GM20000 (cell line): ENCODE data around the gene ARHGAP40.

Experiments
- DNase-seq: peaks from one replicate; pipeline ENCODE4 v3.0.0; 2012; ENCODE audit warnings: low spot score
- TF ChIP-seq, protein P1 (sequence below): IDR thresholded peaks from 2 replicates; pipeline ENCODE4 v1.5.1; 2012; ENCODE audit warnings: mild to moderate bottlenecking, control low read depth; ENCODE audit errors: extremely low read depth, missing control alignments

Gene ARHGAP40

DNA sequence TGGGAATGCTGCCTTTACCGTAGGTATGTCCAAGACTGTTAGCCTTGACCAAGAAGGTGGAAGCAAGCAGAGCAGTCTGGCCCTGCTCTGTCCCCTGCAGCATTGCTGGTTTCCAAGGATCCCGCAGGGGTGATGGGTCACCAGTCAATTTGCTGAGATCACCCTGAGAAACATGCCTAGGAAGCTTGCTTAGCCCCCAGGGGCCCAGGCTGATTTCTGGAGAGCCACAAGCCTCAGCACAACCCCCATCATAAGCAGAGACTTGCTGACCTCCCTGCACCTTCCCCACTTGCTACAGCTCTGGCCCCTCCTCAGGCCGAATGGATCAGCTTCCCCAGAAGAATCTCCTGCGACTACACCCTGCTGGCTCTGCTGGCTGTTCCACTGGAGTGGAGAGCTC lies 21.5 kb downstream of the ARHGAP40 start:
- TF ChIP-seq, protein P1, sequence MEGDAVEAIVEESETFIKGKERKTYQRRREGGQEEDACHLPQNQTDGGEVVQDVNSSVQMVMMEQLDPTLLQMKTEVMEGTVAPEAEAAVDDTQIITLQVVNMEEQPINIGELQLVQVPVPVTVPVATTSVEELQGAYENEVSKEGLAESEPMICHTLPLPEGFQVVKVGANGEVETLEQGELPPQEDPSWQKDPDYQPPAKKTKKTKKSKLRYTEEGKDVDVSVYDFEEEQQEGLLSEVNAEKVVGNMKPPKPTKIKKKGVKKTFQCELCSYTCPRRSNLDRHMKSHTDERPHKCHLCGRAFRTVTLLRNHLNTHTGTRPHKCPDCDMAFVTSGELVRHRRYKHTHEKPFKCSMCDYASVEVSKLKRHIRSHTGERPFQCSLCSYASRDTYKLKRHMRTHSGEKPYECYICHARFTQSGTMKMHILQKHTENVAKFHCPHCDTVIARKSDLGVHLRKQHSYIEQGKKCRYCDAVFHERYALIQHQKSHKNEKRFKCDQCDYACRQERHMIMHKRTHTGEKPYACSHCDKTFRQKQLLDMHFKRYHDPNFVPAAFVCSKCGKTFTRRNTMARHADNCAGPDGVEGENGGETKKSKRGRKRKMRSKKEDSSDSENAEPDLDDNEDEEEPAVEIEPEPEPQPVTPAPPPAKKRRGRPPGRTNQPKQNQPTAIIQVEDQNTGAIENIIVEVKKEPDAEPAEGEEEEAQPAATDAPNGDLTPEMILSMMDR, result no peak
- no peak for DNase-seq

DNA sequence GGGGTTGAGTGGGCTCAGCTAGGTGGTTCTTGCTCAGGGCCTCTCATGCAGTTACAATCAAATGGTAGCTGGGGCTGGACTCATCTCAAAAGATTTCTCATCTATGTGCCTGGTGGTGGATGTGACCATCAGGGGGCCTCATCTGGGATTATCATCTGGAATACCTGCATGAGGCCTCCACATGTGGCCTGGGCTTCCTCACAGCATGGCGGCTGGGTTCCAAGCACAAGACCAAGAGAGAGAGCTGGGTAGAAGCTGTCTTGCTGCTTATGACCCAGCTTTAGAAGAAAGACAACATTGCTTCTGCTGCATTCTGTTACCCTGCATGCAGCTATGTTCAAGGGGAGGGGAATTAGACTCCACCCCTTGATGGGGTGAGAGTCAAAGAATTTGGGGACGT lies 22.5 kb downstream of the ARHGAP40 start:
- no peak for DNase-seq
- TF ChIP-seq, protein P1, result no peak

DNA sequence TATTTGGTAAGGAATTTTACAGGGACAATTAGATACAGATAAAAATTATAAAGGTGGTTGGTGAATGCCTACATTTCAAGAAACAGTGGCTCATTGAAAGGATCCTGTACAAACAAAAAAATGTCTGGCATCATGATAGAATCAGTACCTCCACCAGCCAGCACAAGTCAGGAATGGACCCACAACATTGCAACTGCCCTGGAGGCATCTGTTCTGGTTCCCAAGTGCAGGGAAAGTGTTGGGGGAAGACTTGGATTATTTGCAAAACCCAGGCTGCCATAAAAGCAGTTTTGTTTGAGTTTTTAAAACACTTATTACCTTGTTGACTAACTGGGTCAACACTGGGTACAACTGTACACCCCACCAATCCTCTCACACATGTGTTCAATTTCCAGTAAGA lies 24.3 kb downstream of the ARHGAP40 start:
- DNase-seq, result no peak
- TF ChIP-seq, protein P1, result no peak

DNA sequence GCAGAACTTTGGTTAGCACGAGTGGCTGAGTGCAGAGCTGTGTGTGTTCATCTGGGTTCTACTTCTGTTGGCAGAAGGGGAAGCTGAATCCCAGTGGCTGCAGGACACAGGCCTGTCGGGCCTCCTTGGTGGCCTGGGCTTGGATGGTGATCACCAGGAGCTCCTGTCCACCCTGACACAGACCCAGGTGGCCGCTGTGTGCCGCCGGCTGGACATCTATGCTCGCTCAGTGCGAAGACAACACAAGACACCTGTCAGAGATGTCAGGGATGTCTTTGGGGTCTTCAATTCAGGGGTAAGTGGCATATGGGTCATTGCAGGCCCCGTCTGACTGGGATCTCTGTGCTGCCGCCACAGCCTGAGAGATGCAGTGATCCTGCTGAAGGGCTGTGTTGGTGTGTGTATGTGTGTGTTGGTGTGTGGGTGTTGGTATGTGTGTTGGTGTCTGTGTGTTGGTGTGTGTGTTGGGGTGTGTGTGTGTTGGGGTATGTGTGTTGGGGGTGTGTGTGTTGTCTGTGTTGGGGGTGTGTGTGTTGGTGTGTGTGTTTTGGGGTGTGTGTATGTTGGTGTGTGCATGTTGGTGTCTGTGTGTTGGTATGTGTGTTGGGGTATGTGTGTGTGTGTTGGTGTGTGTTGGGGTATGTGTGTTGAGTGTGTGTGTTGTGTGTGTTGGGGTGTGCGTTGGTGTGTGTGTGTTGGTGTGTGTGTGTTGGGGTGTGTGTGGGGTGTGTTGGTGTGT lies 25.5 kb downstream of the ARHGAP40 start:
- DNase-seq, result no peak
- TF ChIP-seq, protein P1, result no peak

DNA sequence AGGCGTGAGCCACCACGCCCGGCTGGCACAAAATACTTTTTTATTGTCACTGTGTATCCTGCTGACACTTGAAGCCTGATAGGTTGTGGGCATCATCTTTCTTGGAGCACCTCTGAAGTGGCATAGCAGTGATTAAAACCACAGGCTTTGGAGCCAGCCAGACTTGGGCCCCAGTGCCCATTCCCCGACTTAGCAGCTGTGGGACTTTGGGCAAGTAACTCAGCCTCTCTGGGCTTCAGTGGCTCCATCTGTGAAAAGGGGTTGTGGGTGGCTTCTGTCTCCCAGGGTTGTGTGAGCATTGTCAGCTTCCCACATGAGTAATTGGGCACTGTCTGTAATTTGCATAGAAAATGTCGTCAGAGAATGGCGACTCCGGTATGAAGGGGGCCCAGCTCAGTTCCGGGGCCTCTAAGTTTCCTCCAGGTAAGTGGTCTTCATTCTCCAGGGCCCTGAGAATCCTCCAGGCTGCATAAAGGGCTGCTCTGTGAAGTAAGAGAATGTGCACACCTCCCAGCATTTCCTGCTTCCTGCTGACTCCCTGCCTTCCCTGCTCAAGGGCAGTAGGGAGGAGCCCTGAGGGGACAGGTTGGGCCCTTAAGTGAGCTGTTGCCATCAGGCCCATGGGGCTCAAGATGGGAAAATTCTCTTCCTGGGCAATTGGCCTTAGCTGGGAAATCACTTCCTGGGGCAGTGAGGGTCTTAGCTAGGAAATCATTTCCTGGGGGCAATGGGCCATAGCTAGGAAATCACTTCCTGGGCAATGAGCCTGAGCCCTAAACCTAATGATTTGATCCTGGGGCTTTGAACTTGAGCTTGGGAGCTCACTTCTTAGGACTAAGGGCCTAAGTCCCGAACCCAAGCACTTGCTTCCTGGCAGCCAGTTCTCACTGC lies 27.2 kb downstream of the ARHGAP40 start:
- DNase-seq, result no peak
- TF ChIP-seq, protein P1, result no peak

DNA sequence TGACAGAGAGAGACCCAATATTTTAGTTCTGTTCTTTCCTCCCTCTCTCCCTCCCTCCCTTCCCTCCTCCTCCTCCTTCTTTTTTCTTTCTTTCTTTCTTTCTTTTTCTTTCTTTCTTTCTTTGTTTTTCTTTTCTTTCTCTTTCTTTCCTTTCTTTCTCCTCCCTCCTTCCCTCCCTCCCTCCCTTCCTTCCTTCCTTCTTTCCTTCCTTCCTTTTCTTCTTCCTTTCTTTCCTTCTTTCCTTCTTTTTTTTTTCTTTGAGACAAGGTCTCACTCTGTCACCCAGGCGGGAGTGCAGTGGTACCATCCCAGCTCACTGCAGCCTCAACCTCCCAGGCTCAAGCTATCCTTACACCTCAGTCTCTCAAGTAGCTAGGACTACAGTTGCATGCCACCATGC lies 28.4 kb downstream of the ARHGAP40 start:
- no peak for DNase-seq
- TF ChIP-seq, protein P1, result no peak

DNA sequence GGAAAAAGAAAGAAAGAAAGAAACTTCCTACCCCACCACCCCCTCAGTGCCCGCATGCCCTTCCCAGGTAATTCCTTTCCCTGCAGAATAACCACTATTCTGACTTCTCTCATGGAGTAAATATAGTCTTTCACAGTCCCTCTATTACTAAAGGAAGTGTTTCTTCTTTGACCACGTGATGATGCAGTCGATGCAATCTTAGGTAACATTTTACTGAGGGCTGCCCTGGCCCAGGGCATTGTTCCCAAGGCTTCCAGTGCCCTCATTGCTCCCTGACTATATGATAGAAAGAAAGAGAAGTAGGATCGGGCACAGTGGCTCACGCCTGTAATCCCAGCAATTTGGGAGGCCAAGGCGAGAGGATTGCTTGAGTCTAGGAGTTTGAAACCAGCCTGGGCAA lies 29.1 kb downstream of the ARHGAP40 start:
- TF ChIP-seq, protein P1, result no peak
- DNase-seq, result no peak
